ENCODE measurements around the gene LMAN2. TPM values are rescaled to one million over a fixed set of nuclear protein-coding genes. Genes with fewer than 3 reads are reported as not detected.

Gene LMAN2, protein sequence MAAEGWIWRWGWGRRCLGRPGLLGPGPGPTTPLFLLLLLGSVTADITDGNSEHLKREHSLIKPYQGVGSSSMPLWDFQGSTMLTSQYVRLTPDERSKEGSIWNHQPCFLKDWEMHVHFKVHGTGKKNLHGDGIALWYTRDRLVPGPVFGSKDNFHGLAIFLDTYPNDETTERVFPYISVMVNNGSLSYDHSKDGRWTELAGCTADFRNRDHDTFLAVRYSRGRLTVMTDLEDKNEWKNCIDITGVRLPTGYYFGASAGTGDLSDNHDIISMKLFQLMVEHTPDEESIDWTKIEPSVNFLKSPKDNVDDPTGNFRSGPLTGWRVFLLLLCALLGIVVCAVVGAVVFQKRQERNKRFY
- total RNA-seq = 100 to 1,000 TPM; 309 to 465 (median 383) TPM

DNA sequence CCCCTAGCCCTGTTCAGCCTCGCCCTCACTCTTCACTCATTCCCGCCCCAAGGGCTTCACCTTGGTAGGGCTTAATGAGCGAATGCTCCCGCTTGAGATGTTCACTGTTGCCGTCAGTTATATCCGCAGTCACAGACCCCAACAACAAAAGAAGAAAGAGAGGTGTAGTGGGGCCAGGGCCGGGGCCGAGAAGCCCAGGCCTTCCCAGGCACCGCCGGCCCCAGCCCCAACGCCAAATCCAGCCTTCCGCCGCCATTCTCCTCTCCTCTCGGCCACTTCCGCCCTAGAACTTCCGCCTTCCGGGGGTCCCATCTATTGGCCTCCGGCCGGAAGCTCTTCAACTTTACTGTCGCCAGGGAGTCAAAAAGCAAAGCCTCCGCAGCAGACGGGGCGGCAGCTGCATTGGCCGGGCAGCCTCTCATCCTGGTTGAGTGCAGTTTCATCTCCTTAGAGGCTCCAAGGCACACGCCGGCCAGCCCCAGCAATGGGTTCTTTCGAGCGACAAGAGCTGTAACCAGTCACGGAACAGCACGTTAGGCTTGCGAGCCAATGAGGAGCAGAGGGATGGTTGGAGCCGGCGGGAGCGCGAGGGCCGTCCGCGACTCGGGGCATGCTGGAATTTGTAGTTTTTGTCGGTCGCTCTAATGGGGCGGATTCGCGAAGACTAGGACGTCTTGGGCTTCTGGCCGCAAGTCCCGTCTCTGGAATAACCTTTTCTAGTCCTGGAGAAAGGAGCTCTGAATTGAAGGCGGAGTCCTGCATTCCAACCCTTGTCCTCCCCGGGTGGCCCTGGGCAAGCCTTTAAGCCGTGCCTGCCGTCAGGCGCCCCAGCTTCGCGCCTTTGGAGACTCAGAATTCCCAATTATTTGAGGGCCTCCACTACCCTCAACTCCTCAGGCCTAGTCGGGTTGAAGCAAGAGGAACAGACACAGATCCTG, at the start of gene LMAN2:
Gene LMAN2 (minus strand): TSS at position 277 of the 938 bp plus-strand sequence. CDS start 21 bp downstream, at position 256.
- no peaks in the 10 kb centered on the region for H3K36me3 ChIP-seq
- TF ChIP-seq CTCF (IDR thresholded peaks at IDR 0.05) = no peak
- TF ChIP-seq POLR2A (IDR thresholded peaks at IDR 0.05) = peak in 1 of 2 donors; percentile 60
- no peaks in the 10 kb centered on the region for H3K9me3 ChIP-seq
- H3K27me3 ChIP-seq = no peaks in the 10 kb centered on the region
- peak; percentile 93 to 95 for DNase-seq
- intact Hi-C loops (cut with DNase I) = loop anchor here (5.0 kb wide), 1 partner anchor 39 kb away; the partner anchor contains the start of gene MXD3
- WGBS, 2 donors = 8% methylated on average over 46 to 47 of the region's 55 CpGs
- peak within 1 kb of the TSS; percentile 66 to 93 (median 82) for H3K4me3 ChIP-seq (replicated peaks in 1 of 3)
- H3K27ac ChIP-seq = peak within 1 kb of the TSS; percentile 86 to 90 (median 86)
- peaks cover 14 to 27% of the 10 kb centered on the region in 2 donors for H3K4me1 ChIP-seq

GRCh38 chr5:177399997-177400868, 48.8 kb upstream of the LMAN2 start, which contains the start of gene PFN3:
Gene PFN3 (minus strand): TSS chr5:177400661. CDS start chr5:177400576, 85 bp downstream.
- Histone ChIP-seq H3K4me1 (peaks cover 24 to 37% of the 10 kb centered on the region in 2 donors), H3K4me3 (replicated peaks in 1 of 3) (no peak within 1 kb of the TSS), H3K36me3 (no peaks in the 10 kb centered on the region), H3K27ac (no peak within 1 kb of the TSS), H3K27me3 (peaks cover 17% of the 10 kb centered on the region), H3K9me3 (no peaks in the 10 kb centered on the region)
- DNase-seq = no peak
- 17 to 18% methylated on average over 16 to 53 of the region's 92 CpGs for WGBS, 2 donors
- TF ChIP-seq POLR2A (IDR thresholded peaks at IDR 0.05) (no peak), CTCF (IDR thresholded peaks at IDR 0.05) (no peak)
- intact Hi-C loops (cut with DNase I) = loop anchor here (5.0 kb wide), 1 partner anchor 52 kb away; no protein-coding TSS in a partner anchor

DNA sequence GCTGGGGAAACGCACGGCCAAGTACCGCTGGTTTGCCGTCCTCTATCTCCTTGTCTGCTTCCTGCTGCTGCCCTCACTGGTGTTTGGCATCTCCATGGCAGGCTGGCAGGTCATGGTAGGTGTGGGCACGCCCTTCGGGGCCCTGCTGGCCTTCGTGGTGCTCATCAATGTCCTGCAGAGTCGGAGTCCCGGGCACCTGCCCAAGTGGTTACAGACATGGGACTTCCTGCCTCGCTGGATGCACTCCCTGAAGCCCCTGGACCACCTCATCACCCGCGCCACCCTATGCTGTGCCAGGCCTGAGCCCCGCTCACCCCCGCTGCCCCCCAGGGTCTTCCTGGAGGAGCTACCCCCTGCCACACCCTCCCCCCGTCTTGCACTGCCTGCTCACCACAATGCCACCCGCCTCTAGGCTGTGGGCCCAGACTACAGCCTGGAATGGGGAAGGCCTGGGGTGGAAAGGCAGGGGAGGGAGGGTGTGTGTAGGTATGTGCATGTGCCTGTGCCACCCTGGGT, 46.5 kb upstream of the LMAN2 start:
- Histone ChIP-seq H3K36me3 (no peaks in the 10 kb centered on the region), H3K4me1 (peaks cover 7 to 19% of the 10 kb centered on the region in 2 donors), H3K9me3 (no peaks in the 10 kb centered on the region), H3K27me3 (peaks cover 17% of the 10 kb centered on the region), H3K4me3 (replicated peaks in 1 of 3) (no peak overlapping the region), H3K27ac (no peak overlapping the region)
- intact Hi-C loops (cut with DNase I) = no loop called here
- DNase-seq = no peak
- WGBS, 2 donors = 92% methylated on average over 14 to 15 of the region's 16 CpGs
- no peak for TF ChIP-seq CTCF (IDR thresholded peaks at IDR 0.05)

GRCh38 chr5:177396807-177397206, 45.3 kb upstream of the LMAN2 start:
- Histone ChIP-seq H3K27me3 (peaks cover 17% of the 10 kb centered on the region), H3K4me3 (replicated peaks in 1 of 3) (no peak overlapping the region), H3K4me1 (peaks cover 0 to 9% of the 10 kb centered on the region in 2 donors), H3K9me3 (no peaks in the 10 kb centered on the region), H3K27ac (no peak overlapping the region), H3K36me3 (no peaks in the 10 kb centered on the region)
- intact Hi-C loops (cut with DNase I) = no loop called here
- 87% methylated on average over 10 of the region's 10 CpGs for WGBS, 2 donors
- no peak for DNase-seq
- TF ChIP-seq CTCF (IDR thresholded peaks at IDR 0.05) = no peak
- TF ChIP-seq POLR2A (IDR thresholded peaks at IDR 0.05) = no peak
